NOMO-1 treated with dmso at 0.1 percent for 144 hours (cell line): Measurements from ENCODE around the gene RTCB.
A peak's percentile ranks its signal among the peaks of the same experiment; 100 is the strongest.

Source experiments
- DNase-seq: peaks from one replicate; lab custom pipeline; 2025; ENCODE audit not compliant: unreplicated experiment; lab: John Stamatoyannopoulos, UW

The RTCB gene

DNA sequence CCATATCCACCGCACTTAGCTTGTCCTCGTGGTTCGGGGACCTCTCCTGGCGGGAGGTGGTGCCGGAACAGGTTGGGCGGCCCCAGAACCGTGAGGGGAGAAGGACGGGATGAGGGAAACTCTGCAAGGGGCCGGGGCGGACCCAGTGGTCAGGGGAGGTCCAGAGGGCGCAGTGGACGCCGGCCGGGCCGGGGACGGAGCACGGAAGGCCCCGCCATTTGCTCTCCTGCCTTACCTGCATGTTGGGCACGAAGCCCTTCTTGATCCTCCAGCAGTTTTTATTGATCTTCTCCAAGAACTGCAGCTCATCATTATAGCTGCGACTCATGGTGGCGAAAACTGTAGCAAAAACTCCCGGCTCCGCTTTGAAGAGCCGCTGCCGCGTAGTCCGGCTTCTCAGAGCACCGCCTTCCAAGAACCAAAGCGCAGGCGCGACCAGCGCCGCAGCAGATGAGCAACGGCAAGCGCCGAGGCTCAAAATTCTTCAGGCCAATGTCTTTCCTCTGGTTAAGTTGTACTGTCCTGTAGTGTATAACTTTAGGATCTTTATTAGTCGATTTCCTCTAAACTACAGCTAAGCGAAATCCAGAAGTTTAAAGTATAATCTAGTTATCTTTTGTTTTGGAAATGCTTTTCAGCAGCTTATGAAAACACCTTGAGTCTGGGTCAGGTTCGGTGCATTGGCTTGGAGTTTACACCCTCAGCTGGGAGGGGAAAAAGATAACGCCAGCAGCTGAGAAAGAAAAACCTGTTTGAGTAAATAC lies at the start of gene RTCB:
RTCB (minus strand) TSS at position 419 of the 764 bp plus-strand sequence; CDS start at position 328, 91 bp downstream.
- DNase-seq, result peak; percentile 79

DNA sequence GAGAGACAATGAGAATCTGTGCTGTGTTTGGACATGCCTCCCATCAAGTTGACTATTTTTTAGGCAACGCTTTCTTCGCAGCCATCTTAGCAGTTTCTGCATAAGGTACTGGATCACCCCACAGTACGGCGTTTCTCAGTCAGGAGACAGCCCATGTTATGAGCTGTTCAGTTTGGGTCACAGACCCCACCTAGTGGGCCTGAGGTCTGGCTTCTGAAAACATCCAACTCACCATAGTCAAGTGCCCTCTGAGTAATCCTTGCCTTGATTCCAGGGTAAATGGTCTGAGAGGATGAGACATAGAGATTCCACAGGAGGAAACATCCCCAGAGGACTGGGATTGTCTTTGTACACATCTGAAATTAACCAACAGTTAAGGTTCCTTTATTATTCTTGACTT lies 45.0 kb upstream of the RTCB start:
- no peak for DNase-seq

DNA sequence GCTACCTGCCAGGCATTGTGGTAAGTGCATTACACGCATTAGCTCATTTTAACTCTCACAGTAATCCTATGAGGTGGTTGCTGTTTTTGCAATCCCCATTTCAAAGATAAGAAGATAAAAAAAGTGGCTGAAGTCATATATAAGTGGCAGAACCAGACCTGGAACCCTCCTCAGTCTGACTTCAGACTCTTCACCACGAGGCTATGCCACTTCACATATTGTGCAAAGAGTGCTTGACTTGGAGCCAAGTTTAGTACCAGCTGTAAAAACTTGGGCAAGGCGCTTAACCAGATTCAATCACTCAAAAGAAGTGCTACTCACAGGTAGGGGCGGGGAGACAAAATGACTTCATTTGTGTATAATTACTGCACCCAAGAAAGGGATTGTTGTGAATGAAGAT lies 36.9 kb upstream of the RTCB start:
- no peak for DNase-seq

DNA sequence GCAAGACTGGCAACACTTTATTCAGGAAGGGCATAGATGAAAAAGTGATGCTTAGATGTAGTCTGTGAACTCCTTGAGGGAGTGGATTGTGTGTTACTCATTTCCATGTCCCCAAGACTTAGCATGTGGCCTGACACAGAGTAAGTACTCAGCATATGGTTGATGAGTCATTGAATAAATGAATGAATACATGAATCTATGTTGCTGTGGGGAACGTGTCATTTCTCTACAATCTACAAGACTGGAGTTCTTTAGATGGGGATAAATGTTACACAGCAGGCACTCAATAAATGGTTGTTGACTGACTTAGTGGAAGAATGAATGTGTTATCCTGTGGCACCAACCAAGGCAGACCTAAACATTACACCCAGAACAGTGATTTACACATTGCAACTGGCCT lies 34.3 kb upstream of the RTCB start:
- DNase-seq, result no peak

DNA sequence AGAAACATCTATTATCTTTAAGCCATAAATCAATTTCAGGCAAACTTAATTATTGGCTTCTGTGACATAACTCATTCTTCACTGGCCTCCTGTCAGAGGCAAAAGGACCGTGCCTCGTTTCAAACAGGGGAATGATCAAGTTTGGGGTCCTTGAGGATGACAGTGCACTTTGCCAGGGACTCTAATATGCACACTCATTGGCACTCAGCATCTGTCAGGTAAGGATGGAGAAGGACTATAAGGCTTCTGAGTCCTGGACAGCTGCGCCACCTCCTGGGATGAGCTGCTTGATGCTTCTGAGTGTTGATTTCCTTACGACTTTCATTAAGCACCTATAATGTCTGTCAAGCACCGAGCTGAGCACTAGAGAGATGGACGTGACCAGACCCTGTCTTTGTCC lies 32.0 kb upstream of the RTCB start:
- no peak for DNase-seq

DNA sequence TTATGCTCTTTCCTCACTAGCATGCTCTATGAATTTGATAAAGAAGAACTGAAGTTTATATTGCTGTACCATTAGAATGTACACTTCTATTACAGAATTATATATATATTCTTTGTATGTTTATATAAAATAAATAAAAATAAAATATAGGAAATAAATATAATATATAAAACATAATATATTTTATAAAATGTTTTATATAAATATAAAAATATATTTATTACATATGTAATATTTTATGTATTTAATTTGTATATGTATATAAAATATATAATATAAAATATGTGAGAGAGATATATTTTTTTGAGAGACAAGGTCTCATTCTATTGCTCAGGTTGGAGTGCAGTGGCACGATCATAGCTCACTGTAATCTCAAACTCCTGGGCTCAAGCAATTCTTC lies 18.3 kb upstream of the RTCB start:
- no peak for DNase-seq

DNA sequence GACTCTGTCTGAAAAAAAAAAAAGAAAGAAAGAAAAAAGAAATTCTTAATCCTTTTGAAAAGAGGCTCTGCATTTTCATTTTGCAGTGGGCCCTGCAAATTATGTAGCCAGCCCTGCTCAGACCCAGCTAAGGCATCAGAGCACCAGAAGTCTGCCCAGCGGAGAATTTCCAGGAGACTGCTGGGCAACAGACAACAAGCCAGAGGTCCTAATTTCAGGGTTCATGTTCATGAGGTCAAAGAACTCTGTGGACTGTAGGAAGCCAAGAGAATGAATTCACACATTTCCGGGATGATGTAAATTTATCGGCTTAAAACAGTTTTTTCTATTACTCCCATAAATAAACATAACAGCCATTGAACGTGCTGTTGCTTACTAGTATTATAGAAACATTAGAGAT lies 14.8 kb upstream of the RTCB start:
- no peak for DNase-seq

DNA sequence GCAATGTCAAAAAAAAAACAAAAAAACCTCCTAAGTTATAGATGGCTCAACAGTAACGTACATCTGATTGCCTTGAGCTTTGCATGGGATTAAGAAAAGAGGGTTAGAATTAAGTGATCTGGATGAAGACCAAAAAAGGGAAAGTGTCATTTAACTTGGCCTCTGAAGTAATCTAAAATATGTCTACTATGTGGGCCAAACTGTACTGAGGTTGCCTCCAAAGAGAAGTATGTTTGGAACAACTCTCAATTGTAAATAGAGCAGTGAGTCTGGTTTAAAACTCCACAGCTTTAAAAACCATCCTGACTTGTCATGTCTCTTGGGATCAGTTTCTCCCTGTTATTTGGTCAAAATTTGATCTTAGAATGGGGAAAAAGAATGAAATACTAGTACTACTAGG lies 11.6 kb upstream of the RTCB start:
- DNase-seq, result no peak

DNA sequence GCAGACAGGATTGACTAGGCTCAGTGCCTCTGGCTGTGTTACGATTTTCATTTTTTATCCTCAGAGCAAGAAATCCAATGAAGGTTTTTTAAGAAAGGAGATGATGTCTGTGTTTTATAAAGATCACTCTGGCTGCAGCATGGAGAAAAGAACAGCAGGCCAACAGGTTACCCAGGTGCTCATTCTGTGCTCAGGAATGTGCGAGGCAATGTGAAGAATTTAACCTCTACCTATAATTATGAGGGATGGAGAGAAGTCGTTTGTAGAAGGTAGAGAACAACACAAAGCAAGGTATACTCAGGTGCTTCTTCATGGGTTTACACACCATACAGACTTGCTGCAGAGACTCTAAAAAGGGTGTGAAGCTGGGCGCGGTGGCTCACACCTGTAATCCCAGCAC lies 10.0 kb upstream of the RTCB start:
- no peak for DNase-seq

DNA sequence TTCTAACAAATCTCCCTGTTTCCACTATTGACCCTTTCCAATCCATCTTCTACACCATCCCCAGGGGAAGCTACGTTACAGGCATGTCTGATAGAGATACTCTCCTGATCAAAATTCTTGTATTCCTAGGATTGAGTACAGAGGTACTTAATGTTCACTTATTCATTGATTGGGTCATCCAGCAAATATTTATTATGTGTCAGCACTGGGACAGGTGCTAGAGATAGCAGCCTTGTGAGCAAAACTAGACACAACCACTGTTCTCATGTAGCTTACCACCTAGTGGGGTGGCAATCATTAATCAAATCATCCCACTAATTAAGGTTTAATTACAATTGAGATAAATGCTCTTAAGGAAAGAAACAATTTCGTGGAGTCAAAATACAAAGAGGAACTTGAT lies 9.4 kb upstream of the RTCB start:
- no peak for DNase-seq

DNA sequence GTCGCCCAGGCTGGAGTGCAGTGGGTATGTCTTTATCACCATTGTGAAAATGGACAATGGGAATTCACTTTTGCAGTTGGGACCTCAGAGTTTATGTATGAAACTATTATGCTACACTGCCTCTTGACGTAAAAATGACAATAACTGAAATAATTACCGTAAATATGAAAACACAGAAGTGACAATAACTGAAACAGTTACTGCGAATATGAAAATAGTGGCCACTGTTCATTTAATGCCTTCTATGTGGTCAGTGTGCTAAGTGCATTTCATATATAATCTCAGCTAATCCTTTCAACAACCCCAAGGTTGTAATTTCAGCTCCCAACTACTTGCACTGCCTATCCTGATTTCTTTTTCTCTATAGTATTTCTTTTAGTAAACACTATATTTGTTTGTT lies 5.9 kb upstream of the RTCB start:
- no peak for DNase-seq

DNA sequence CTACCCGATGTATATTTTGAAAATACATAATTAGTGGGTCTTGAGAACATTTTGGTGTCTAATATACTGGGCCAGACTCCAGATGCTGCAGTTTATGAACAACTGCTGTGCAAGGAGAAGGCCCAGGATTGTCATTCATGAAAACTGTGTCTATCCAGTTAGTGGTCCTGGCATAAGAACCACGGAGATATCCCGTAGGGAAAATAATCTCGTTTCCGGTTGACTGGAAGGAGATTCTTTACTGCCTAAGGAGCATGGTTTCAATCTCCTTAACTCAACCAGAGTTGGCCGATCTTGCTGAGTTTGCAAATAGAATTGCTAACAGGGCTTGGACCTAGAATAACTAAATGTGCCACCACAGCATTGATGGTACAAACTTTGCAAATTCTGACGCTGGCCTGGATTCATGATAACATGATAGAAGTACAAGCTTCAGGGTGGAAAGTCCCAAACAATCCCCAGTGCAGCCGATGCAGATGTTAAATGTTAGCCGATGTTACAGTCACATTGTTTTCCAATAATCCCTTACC lies 4.6 kb upstream of the RTCB start:
- DNase-seq, result no peak

DNA sequence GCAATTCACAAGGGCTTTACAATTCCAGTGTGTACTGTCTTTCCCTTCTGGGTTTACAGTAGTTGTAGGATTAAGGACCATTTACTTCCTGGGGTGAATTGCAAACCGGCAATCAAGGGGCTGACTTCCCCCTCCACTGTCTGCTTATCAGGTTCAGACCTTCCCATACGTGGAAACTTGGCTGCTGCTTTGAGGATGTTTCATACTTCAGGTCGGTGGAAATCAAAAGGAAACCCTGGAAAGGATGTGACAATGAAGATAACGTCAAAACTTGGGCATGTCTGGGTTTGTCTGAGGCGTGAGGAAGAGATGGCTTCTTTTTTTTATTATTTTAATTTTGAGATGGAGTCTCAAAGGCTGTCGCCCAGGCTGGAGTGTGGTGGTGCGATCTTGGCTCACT lies 2.1 kb upstream of the RTCB start:
- no peak for DNase-seq

DNA sequence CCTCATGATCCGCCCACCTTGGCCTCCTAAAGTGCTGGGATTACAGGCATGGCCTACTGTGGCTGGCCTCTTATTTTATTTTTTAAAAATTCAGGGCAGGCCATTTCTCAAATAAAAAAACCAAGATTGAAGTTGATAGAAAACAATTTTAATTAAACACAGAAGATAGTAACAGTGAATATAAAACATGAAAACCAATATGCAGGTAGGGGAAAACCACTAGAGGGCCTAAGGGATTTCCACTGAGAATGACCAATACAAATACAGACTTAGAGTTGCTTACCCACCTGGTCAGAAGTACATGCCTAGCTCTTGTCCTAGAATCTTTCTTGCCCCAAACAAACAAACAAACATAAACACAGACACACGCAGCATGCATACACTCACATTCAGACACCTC lies 1.7 kb upstream of the RTCB start:
- DNase-seq, result no peak

DNA sequence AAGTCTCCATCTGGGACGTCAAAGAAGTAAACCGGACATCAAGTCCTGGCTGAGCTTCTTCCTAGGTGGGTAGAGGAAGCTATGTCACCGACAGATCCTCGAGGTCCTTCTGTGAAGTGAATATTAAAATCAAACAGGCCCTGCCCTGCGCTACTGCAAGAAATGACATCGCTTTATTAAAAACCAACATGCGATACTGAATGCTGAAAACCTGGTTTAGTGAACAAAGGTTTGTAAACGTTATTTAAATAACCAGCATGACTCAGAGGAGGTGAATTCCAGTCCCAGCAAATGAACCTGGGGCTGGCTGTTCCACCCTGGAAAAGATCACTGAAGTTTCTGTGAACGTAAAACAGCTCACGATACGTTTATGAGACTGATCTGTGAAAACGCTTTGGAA lies 645 bp downstream of the RTCB start:
- DNase-seq, result no peak

DNA sequence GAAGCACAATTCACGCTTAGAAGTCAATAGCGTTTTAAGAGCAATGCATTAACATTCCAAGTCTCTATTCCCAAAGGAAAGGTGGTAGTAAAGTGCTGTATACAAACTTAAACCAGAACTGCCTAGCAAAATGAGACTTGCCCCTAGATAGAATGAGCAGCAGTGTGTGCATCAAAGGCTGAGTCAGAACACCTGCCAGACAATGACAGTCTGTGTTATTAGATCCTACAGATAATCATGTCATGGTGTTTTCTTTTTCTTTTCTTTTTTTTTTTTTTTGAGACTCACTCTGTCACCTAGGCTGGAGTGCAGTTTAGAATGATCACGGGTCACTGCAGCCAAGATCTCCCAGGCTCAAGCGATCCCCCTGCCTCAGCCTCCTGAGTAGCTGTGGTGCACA lies 1.6 kb downstream of the RTCB start:
- no peak for DNase-seq

DNA sequence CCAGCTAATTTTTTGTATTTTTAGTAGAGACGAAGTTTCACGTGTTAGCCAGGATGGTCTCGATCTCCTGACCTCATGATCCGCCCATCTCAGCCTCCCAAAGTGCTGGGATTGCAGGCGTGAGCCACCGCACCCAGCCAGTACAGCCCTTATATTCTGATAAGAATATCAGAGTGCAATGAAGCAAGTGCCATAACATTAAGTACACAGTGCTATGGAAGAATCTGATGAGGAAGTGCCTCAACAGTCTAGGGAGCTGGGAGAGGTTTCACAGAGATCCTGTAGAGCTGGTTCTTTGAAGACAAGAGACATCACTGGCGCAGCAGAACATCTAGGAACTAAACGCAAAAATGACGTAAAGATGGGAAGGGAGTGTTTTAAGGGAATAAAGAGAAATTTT lies 2.1 kb downstream of the RTCB start:
- DNase-seq, result no peak

DNA sequence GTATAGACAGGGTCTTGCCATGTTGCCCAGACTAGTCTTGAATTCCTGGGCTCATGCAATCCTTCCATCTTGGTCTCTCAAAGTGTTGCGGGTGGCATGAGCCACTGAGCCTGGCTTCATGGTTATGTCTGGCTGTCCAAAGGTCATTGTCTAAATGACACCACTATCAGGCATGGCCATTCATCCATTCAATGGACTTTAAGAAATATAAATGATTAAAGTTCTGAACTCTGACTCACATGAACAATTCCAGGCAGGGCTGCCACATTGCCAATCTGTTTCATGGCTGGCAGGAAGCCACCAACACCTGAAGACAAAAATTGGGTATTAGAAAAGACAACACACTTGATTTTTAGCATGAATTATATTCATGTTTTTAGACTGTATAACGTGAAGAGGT lies 4.1 kb downstream of the RTCB start:
- DNase-seq, result no peak

DNA sequence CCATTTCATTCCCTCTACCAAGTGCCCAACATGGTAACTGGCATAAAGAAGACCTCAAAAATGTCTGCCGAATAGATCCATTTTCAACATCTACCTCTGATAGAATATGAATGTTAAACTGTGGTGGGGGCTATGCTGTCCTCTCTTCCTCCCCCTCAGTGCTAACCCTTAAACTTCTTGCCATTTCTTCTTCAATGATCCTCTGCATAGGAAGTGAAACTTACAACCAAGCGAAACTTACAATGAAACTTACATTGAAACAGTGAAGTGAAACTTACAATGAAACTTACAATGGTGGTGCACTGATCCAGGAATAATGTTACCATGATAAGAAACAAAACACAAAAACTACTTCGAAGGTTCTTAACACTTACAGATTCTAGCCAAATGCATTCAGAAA lies 4.7 kb downstream of the RTCB start:
- DNase-seq, result peak; percentile 17

DNA sequence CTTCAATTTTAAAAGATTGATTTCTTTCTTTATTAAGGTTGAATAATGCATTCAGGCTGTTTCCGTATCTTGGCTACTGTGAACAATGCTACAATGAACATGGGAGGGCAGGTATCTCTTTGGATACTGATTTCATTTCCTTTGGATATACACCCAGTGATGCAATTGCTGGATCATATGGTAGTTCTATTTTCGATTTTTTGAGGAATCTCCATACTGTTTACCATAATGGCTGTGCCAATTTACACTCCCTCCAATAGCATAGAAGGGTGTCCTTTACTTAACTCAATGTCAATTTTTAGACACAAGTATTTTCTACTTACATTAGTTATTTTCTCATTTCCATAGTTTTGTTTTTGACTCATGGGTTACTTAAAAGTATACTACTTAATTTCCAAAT lies 8.0 kb downstream of the RTCB start:
- no peak for DNase-seq

DNA sequence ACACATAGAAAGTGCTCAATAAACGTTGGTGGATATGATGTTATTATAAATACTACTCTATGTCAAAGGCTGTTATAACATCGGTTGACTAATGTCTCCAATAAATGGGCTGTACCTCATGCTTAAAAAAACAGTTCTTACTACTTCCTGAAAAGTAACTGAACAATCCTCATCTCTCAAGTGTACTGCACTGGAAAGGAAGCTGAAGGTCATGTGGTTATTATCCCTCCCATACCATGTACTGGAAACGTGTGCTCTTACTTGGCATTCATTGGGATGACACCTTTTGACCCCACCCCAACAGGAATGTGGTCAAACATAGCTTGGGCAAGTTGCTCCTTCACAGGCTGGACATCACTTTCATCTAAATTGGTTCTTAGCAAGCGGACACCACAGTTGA lies 10.6 kb downstream of the RTCB start:
- no peak for DNase-seq

DNA sequence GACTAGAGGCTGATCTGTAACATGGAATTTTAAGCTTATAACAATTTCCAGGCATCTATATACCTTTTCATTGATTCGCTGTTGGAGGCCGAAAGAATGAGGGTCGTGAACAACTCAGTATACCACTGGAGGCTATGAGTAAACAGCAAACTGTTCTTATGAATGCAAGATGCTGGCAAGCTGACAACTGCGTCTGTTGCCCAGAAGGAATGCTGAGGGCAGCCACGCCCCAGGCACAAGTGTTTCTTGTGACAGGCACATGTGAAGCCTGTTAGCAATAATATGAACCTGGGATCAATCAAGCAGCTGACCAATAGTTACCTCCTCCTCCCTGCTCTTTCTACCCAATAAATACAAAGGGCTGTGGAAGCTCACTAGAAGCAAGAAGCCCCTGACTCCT lies 15.3 kb downstream of the RTCB start:
- no peak for DNase-seq

DNA sequence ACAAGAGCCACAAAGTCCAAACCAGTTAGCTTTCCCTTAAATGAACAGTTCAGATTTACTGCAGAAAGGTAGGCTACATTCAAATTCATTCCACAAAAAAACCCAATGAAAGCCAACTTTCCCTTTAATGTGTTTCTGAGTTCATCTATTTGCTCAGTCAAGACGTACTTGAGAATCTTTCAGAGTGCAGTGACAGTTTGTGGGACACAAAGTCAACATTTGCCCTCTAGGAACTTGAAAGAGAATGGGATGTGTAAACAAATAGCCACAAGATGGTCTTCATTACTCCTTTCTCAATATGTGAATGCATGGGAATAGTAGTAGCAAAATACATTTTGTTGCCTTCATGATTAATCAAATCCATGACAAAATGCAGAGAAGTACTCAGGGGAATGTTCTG lies 15.8 kb downstream of the RTCB start:
- DNase-seq, result no peak
